Endothelial cell of umbilical vein (primary cell): Measurements from ENCODE around the gene DDR2. TPM values are rescaled to one million over a fixed set of nuclear protein-coding genes. Genes with fewer than 3 reads are reported as not detected.

Experiments used
- BruUV-seq: library from RNA; stranded (reverse); fragments of 400-500 nt; replicated peaks from 2 replicates; lab custom pipeline; 2021; lab: Mats Ljungman, UMichigan
- CTCF ChIA-PET: fragments of 300-600, 350-600 bp; sonication (Branson Sonifier 250); formaldehyde crosslinking; loops from one replicate; lab custom pipeline; 2021; ENCODE audit warnings: antibody characterized with exemption, inconsistent platforms; lab: Charles Lee
- POLR2A ChIA-PET: fragments of 300-600, 350-600 bp; sonication (Branson Sonifier 250); formaldehyde crosslinking; loops from one replicate; lab custom pipeline; 2021; ENCODE audit warnings: antibody characterized with exemption, inconsistent platforms; lab: Charles Lee
- DNase-seq: peaks from one replicate; pipeline ENCODE4 v3.0.0-alpha.2; 2011; ENCODE audit warnings: low read depth, low spot score
- FAIRE-seq: peaks from 2 replicates; lab custom pipeline; 2011; peaks lifted over from hg19 to GRCh38; lab: Jason Lieb, UNC
- H2AFZ ChIP-seq: 2 replicates; pipeline ENCODE4 v1.6.0; 2012; ENCODE audit warnings: low read depth, low read length, control low read depth, inconsistent platforms
- H3K27ac ChIP-seq: 2 replicates; pipeline ENCODE4 v1.5.1; 2011; ENCODE audit warnings: low read depth, mild to moderate bottlenecking, control low read depth, low read length, moderate library complexity; ENCODE audit not compliant: insufficient read depth
- H3K27me3 ChIP-seq, 2 experiments: 2 replicates each; pipeline versions ENCODE4 v1.6.0 to v1.6.1; 2011; ENCODE audit warnings: low read length in 2 of 2, mixed read lengths in 1 of 2; ENCODE audit not compliant: control insufficient read depth in 2 of 2, insufficient read depth in 2 of 2
- H3K36me3 ChIP-seq, 2 experiments: 2 replicates in 1 of 2; 3 replicates in 1 of 2; pipeline ENCODE4 v1.5.1; 2011; ENCODE audit warnings: low read length in 2 of 2, mild to moderate bottlenecking in 1 of 2, moderate library complexity in 1 of 2; ENCODE audit not compliant: control insufficient read depth in 2 of 2, insufficient read depth in 2 of 2; ENCODE audit errors: extremely low read depth in 1 of 2
- H3K4me1 ChIP-seq: 3 replicates; pipeline ENCODE4 v1.5.1; 2011; ENCODE audit warnings: mild to moderate bottlenecking, low read length; ENCODE audit not compliant: control insufficient read depth, insufficient read depth; ENCODE audit errors: extremely low read depth
- H3K4me2 ChIP-seq: 2 replicates; pipeline ENCODE4 v1.6.1; 2011; ENCODE audit warnings: low read length, control low read depth, mixed read lengths; ENCODE audit not compliant: insufficient read depth
- H3K4me3 ChIP-seq, 3 experiments: fragments of 200-600 bp in 1 of 3; sonication (generic), shearing (Covaris generic) in 1 of 3; replicated peaks in 1 of 3; 2 replicates each; pipeline ENCODE4 v1.5.1; 2011 to 2016; ENCODE audit warnings: control low read depth in 3 of 3, low read length in 3 of 3, mild to moderate bottlenecking in 2 of 3, inconsistent platforms in 1 of 3, low read depth in 1 of 3, moderate library complexity in 1 of 3; ENCODE audit not compliant: insufficient read depth in 1 of 3
- H3K79me2 ChIP-seq: 2 replicates; pipeline ENCODE4 v1.6.0; 2012; ENCODE audit warnings: low read length, inconsistent platforms; ENCODE audit not compliant: control insufficient read depth, insufficient read depth
- H3K9ac ChIP-seq: replicated peaks from 2 replicates; pipeline ENCODE3; 2011; ENCODE audit warnings: low read length, control low read depth; ENCODE audit not compliant: insufficient read depth; ENCODE audit errors: extremely low read depth
- H3K9me1 ChIP-seq: replicated peaks from 3 replicates; pipeline ENCODE4 v1.6.0; 2011; ENCODE audit warnings: mild to moderate bottlenecking, low read length; ENCODE audit not compliant: control insufficient read depth, insufficient read depth; ENCODE audit errors: extremely low read depth
- H3K9me3 ChIP-seq: replicated peaks from 2 replicates; pipeline ENCODE4 v1.5.1; 2012; ENCODE audit warnings: low read length, inconsistent platforms; ENCODE audit not compliant: control insufficient read depth, insufficient read depth
- H4K20me1 ChIP-seq: replicated peaks from 2 replicates; pipeline ENCODE3; 2011; ENCODE audit warnings: mild to moderate bottlenecking, low read length; ENCODE audit not compliant: control insufficient read depth, insufficient read depth; ENCODE audit errors: extremely low read depth
- EZH2 ChIP-seq: IDR thresholded peaks from 2 replicates; pipeline ENCODE4 v1.6.1; 2012; ENCODE audit warnings: borderline replicate concordance, low read depth, mild to moderate bottlenecking, moderate library complexity, low read length, inconsistent platforms; ENCODE audit not compliant: severe bottlenecking
- FOS ChIP-seq: IDR thresholded peaks from 2 replicates; pipeline ENCODE4 v1.6.1; 2011; ENCODE audit warnings: mild to moderate bottlenecking, low read length, moderate library complexity, borderline replicate concordance; ENCODE audit not compliant: insufficient read depth
- GATA2 ChIP-seq: IDR thresholded peaks from 2 replicates; pipeline ENCODE4 v1.7.0; 2011; ENCODE audit warnings: low read depth, mild to moderate bottlenecking, moderate library complexity, mixed read lengths, low read length; ENCODE audit not compliant: insufficient read length, insufficient read depth
- JUN ChIP-seq: IDR thresholded peaks from 2 replicates; pipeline ENCODE4 v1.6.1; 2011; ENCODE audit warnings: borderline replicate concordance, low read depth; ENCODE audit not compliant: insufficient read length, insufficient read depth
- MYC ChIP-seq: IDR thresholded peaks from one replicate; pipeline ENCODE4 v1.6.1; 2011; ENCODE audit warnings: mild to moderate bottlenecking, low read depth, low read length
- POLR2A ChIP-seq: IDR thresholded peaks from 2 replicates; pipeline ENCODE4 v1.6.1; 2012; ENCODE audit warnings: low read depth, mild to moderate bottlenecking, control low read depth, low read length
- POLR2AphosphoS5 ChIP-seq: IDR thresholded peaks from 2 replicates; pipeline ENCODE4 v1.6.1; 2012; ENCODE audit warnings: low read depth, mild to moderate bottlenecking, control low read depth, low read length, moderate library complexity; ENCODE audit not compliant: insufficient read depth
- dilution Hi-C: fragments of 300-500 bp; cut with MboI; formaldehyde crosslinking; loops from one replicate; pipeline ENCODE4 v1.15.0; 2019; ENCODE audit warnings: low sequenced_read_pairs; ENCODE audit not compliant: extremely low pct_ligation_motif_present
- intact Hi-C: fragments of 100-400 bp; cut with micrococcal nuclease; formaldehyde crosslinking; loops from one replicate; pipeline ENCODE4 v1.10.0; 2022
- polyA plus RNA-seq, 4 experiments: library from polyadenylated mRNA; depleted of rRNA in 3 of 4; stranded (reverse) in 3 of 4; unstranded in 1 of 4; fragments of >200 nt; gene quantifications; 2 replicates each; pipeline versions ENCODE4 v1.2.1 to v1.2.3, GENCODE V29; 2011 to 2012; ENCODE audit warnings: missing spikeins in 1 of 4
- total RNA-seq: library from RNA; stranded (reverse); gene quantifications from 2 replicates; pipeline ENCODE4 v1.2.3, GENCODE V29; 2021
- TF ChIP-seq, protein P1 (sequence below): IDR thresholded peaks from 2 replicates; pipeline ENCODE4 v1.6.1; 2011; ENCODE audit not compliant: insufficient read depth, insufficient read length
- TF ChIP-seq, protein P2 (sequence below), 2 donors: IDR thresholded peaks; 1 replicate in 1 of 2; 2 replicates in 1 of 2; pipeline ENCODE4 v1.5.1; 2011; ENCODE audit warnings: low read length in 2 of 2, mild to moderate bottlenecking in 2 of 2, moderate library complexity in 2 of 2, control low read depth in 1 of 2, inconsistent platforms in 1 of 2, low read depth in 1 of 2; ENCODE audit not compliant: insufficient read depth in 1 of 2; ENCODE audit errors: extremely low read depth in 1 of 2

Gene DDR2
- total and polyA plus RNA-seq, 2 donors (not counting 3 experiments of a cell fraction or from before 2014, with no cell fraction given): 27.8 to 30.8 TPM

DNA sequence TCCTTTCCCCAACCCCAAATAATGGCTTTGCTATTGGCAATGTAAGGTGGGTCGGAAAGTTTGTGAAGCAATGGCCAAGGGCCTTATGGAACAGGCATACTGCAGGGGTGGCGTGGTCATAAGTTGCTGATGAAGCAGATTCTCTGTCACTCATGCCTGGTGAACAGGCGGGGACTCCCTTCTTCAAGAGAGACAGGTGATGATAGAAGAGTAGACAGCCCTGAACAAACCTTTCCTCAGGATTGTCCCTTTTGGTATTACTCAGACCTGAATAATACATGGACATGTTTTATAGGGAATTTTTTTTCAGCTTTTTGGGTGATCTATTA lies 12.7 kb downstream of the DDR2 start:
- Histone ChIP-seq H3K36me3 (no peaks in the 10 kb centered on the region), H3K9me1 (no peaks in the 10 kb centered on the region), H3K4me1 (no peaks in the 10 kb centered on the region), H3K79me2 (peaks cover 39% of the 10 kb centered on the region), H3K27me3 (no peaks in the 10 kb centered on the region), H3K27ac (no peak overlapping the region), H3K9me3 (no peaks in the 10 kb centered on the region), H3K4me3 (no peak overlapping the region), H3K9ac (no peak overlapping the region), H2AFZ (no peak overlapping the region), H3K4me2 (no peak overlapping the region), H4K20me1 (no peaks in the 10 kb centered on the region)
- intact Hi-C loops: no loop called here
- ChIA-PET CTCF (no interaction called here), POLR2A (no interaction called here)
- no TSS peak for BruUV-seq
- DNase-seq: no peak
- no peak for TF ChIP-seq POLR2A
- TF ChIP-seq FOS: no peak
- FAIRE-seq: no peak
- dilution Hi-C loops: no loop called here

DNA sequence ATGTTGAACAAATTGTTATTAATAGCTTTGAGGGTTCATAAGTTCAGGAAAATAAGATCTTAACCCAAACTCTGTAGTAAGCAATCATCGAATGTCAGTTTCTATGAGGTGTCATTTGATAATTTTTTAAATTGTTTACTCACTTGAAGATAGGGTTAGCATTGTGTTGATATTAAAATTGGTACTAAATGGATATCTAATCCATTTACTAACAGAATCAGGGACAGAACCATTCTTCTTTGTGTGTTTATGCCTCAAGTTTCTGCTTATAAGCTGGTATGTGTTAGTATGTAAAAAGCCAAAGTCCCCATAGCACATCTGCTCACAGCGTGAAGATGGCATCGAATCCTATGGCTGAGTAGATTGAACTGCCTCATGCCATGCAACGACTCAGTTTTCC lies 13.4 kb downstream of the DDR2 start:
- H3K4me1 ChIP-seq: no peaks in the 10 kb centered on the region
- no peak overlapping the region for H3K4me2 ChIP-seq
- POLR2A ChIA-PET: no interaction called here
- no peak for TF ChIP-seq JUN
- TF ChIP-seq, protein P1, sequence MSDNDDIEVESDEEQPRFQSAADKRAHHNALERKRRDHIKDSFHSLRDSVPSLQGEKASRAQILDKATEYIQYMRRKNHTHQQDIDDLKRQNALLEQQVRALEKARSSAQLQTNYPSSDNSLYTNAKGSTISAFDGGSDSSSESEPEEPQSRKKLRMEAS: no peak
- TF ChIP-seq EZH2: no peak
- TF ChIP-seq, protein P2, sequence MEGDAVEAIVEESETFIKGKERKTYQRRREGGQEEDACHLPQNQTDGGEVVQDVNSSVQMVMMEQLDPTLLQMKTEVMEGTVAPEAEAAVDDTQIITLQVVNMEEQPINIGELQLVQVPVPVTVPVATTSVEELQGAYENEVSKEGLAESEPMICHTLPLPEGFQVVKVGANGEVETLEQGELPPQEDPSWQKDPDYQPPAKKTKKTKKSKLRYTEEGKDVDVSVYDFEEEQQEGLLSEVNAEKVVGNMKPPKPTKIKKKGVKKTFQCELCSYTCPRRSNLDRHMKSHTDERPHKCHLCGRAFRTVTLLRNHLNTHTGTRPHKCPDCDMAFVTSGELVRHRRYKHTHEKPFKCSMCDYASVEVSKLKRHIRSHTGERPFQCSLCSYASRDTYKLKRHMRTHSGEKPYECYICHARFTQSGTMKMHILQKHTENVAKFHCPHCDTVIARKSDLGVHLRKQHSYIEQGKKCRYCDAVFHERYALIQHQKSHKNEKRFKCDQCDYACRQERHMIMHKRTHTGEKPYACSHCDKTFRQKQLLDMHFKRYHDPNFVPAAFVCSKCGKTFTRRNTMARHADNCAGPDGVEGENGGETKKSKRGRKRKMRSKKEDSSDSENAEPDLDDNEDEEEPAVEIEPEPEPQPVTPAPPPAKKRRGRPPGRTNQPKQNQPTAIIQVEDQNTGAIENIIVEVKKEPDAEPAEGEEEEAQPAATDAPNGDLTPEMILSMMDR (IDR thresholded peaks at IDR 0.05; ENCODE audit: extremely low read depth in 1 of 2, insufficient read depth in 1 of 2, low read depth in 1 of 2, low read length in 2 of 2): no peak
- TF ChIP-seq GATA2: no peak
- no peak for TF ChIP-seq POLR2AphosphoS5
- TF ChIP-seq FOS: no peak
- TF ChIP-seq POLR2A: no peak
- no peak for TF ChIP-seq MYC
- H3K4me3 ChIP-seq: no peak overlapping the region
- no TSS peak for BruUV-seq
- H3K79me2 ChIP-seq: peaks cover 39% of the 10 kb centered on the region
- intact Hi-C loops: no loop called here
- no peaks in the 10 kb centered on the region for H3K27me3 ChIP-seq
- FAIRE-seq (no peak), DNase-seq (no peak)
- no peaks in the 10 kb centered on the region for H3K36me3 ChIP-seq
- dilution Hi-C loops: no loop called here
- H3K27ac ChIP-seq: no peak overlapping the region
- CTCF ChIA-PET: no interaction called here
- H4K20me1 ChIP-seq: no peaks in the 10 kb centered on the region
- no peaks in the 10 kb centered on the region for H3K9me3 ChIP-seq
- no peak overlapping the region for H3K9ac ChIP-seq
- H3K9me1 ChIP-seq: no peaks in the 10 kb centered on the region
- no peak overlapping the region for H2AFZ ChIP-seq
